ENCODE measurements around the gene TLK2.

DNA sequence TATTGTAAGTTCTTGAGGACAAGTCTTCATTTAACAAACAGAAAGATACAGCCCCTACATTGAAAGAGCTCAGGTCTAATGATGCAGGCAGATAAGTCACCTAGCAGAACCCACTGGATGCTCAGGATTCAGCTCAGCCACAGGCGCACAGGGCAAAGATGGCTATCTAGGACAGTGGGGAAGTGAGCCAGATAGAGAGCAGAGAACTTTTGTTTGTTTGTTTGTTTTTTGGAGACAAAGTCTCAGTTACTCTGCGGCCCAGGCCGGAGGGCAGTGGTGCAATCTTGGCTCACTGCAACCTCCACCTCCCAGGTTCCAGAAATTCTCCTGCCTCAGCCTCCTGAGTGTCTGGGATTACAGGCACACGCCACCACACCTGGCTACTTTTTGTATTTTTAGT is 34.6 kb upstream of the TLK2 start:
- TF ChIP-seq, protein P1, sequence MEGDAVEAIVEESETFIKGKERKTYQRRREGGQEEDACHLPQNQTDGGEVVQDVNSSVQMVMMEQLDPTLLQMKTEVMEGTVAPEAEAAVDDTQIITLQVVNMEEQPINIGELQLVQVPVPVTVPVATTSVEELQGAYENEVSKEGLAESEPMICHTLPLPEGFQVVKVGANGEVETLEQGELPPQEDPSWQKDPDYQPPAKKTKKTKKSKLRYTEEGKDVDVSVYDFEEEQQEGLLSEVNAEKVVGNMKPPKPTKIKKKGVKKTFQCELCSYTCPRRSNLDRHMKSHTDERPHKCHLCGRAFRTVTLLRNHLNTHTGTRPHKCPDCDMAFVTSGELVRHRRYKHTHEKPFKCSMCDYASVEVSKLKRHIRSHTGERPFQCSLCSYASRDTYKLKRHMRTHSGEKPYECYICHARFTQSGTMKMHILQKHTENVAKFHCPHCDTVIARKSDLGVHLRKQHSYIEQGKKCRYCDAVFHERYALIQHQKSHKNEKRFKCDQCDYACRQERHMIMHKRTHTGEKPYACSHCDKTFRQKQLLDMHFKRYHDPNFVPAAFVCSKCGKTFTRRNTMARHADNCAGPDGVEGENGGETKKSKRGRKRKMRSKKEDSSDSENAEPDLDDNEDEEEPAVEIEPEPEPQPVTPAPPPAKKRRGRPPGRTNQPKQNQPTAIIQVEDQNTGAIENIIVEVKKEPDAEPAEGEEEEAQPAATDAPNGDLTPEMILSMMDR (IDR thresholded peaks at IDR 0.05; ENCODE audit: extremely low read depth in 1 of 2, insufficient read depth in 1 of 2, low read depth in 1 of 2, low read length in 2 of 2) = no peak
- TF ChIP-seq EZH2 (IDR thresholded peaks at IDR 0.05; ENCODE audit: borderline replicate concordance, low read depth, low read length, severe bottlenecking) = no peak
- TF ChIP-seq POLR2A (IDR thresholded peaks at IDR 0.05; ENCODE audit: low read depth, low read length) = no peak

Measured in endothelial cell of umbilical vein (primary cell).